ENCODE measurements around the gene SWAP70.

SWAP70 gene

DNA sequence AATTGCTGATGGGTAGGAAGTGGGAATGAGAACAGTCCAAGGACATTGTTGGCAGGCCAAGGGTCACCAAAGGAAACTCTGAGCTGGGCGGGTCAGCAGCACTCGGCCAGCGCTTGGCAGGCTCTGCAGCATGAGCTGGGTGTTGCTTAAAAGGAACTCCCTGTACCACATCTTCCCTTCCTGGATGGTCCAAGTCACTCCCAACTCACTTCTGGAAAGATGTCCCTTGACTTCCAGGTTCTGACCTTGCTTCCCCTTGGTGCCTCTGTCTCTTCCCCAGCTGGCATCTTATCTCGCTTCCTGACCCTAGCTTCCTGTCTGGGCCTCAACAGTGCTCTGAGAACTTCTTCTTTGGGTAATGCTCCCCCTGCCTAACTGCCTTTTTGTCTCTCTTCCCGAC lies 24.8 kb upstream of the SWAP70 start:
- TF ChIP-seq CTCF (conservative IDR thresholded peaks at IDR 0.05; ENCODE audit: low read length) = no peak
- DNase-seq (ENCODE audit: low read depth) = no peak
- H3K4me3 ChIP-seq (ENCODE audit: low read length) = no peak overlapping the region

DNA sequence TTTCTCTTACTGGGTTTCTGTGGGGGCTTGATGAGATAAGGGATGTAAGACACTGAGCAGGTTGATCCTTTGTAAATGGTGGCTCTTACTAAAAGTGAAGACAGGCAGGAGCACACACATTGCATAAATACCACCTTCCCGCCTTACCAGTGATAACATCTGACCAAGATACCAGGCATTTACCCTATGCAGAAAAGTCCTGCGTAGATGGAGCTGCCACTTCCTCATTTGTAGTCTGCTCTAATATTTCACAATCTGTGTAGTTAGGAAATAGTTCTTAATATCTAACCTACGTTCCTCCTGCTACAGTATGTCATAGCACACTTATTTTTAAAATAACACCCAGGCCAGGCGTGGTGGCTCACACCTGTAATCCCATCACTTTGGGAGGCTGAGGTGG lies 23.9 kb upstream of the SWAP70 start:
- no peak overlapping the region for H3K4me3 ChIP-seq (ENCODE audit: low read length)
- no peak for DNase-seq (ENCODE audit: low read depth)
- no peak for TF ChIP-seq CTCF (conservative IDR thresholded peaks at IDR 0.05; ENCODE audit: low read length)

DNA sequence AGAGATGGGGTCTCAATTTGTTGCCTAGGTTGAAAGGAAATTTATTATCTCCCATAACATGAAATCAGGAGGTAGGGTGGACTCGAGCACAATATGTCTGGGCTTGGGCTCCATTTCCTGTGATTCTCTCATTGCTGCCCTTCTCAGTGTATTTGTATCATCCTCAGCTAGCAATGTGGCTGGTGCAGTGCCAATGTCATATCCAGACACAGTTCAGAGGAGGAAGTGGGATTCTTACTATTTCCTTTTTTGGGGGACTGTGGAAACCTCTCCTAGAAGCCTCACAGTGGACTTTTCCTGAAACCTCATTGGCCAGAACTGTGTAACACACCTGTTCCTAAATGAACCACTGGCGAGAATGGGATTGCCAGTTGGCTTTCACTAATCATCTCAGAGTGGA lies 21.0 kb upstream of the SWAP70 start:
- TF ChIP-seq CTCF (conservative IDR thresholded peaks at IDR 0.05; ENCODE audit: low read length) = no peak
- no peak for DNase-seq (ENCODE audit: low read depth)

DNA sequence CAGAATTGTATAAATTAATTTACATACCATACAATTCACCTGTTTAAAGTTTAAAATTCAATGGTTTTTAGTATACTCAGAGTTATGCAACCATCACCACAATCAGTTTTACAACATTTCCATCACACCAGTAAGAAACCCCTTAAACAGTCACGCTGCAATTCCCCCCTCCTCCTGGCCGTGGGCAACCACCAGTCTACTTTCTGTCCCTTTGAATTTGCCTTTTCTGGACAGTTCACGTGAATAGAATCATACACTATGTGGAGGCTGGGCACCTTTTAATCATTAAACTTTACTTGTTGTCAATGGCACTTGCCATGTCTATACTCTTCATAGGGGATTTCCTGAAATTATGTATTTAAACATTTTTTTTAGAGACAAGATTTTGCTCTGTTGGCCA lies 20.1 kb upstream of the SWAP70 start:
- H3K4me3 ChIP-seq (ENCODE audit: low read length) = no peak overlapping the region
- TF ChIP-seq CTCF (conservative IDR thresholded peaks at IDR 0.05; ENCODE audit: low read length) = no peak
- DNase-seq (ENCODE audit: low read depth) = no peak

More for the DNA sequence above, 21.0 kb upstream of the SWAP70 start:
- H3K4me3 ChIP-seq (ENCODE audit: low read length) = no peak overlapping the region

GRCh38 chr11:9645881-9646280 lies 18.0 kb upstream of the SWAP70 start:
- DNase-seq (ENCODE audit: low read depth) = no peak
- no peak overlapping the region for H3K4me3 ChIP-seq (ENCODE audit: low read length)
- TF ChIP-seq CTCF (conservative IDR thresholded peaks at IDR 0.05; ENCODE audit: low read length) = no peak

DNA sequence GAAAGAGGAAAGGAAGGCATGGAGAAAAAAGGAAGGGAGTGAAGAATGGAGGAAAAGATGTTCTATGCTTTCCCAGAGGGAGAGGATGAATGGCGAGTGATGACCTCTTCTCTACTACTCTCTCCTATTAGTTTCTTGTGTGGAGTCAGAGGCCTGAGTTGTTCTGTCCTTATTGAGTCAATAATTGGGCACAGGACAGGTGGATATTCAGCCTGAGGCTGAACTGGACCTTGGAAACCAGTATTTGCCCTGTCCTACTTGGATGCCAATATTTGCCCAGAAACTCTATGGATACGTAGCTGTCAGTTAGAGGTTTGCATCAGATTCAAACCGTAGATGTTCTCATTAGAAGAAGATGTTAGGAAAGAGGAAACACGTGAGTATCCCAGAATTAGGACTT lies 17.6 kb upstream of the SWAP70 start:
- no peak overlapping the region for H3K4me3 ChIP-seq (ENCODE audit: low read length)
- DNase-seq (ENCODE audit: low read depth) = no peak
- no peak for TF ChIP-seq CTCF (conservative IDR thresholded peaks at IDR 0.05; ENCODE audit: low read length)

- H3K4me3 ChIP-seq (ENCODE audit: low read length) = no peak overlapping the region
- no peak for TF ChIP-seq CTCF (conservative IDR thresholded peaks at IDR 0.05; ENCODE audit: low read length)
- no peak for DNase-seq (ENCODE audit: low read depth)
These were observed 12.4 kb upstream of the SWAP70 start for GRCh38 chr11:9651481-9651880.
